Embryonic facial prominence (tissue), 1 donor: ENCODE data around the gene CPSF3.
"Not testable (repeated sequence)": the region's sequence is repeated elsewhere in the genome, so short reads cannot be mapped to it uniquely, and the experiment has no call there.

Source experiments
- DNase-seq: peaks from one replicate; pipeline ENCODE4 v3.0.0-alpha.2; 2016; ENCODE audit errors: extremely low spot score

The CPSF3 gene

GRCh38 chr2:9394816-9395215 lies 28.6 kb upstream of the CPSF3 start:
- no peak for DNase-seq

DNA sequence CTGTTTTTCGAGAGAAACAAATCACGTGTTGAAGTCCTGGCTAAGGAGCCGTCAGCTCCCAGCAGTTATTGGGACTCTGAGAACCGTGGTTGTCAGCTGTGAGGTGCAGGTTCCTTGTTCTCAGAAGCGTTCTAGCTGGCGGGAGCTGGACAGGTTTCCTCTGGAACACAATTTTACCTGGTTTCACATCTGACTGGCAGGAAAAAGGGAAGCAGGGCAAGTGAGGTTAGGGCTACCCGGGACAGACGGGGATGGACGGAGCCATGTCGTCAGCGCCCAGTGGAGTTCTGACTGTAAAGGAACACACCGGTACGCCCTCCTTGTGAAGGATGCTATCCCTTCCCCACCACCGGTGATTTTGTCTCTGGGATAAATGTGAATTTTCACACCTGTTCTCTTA lies 26.3 kb upstream of the CPSF3 start:
- DNase-seq = no peak

GRCh38 chr2:9398251-9398650 lies 25.2 kb upstream of the CPSF3 start:
- DNase-seq = not testable (repeated sequence)

GRCh38 chr2:9398881-9399780 lies 24.3 kb upstream of the CPSF3 start:
- no peak for DNase-seq

DNA sequence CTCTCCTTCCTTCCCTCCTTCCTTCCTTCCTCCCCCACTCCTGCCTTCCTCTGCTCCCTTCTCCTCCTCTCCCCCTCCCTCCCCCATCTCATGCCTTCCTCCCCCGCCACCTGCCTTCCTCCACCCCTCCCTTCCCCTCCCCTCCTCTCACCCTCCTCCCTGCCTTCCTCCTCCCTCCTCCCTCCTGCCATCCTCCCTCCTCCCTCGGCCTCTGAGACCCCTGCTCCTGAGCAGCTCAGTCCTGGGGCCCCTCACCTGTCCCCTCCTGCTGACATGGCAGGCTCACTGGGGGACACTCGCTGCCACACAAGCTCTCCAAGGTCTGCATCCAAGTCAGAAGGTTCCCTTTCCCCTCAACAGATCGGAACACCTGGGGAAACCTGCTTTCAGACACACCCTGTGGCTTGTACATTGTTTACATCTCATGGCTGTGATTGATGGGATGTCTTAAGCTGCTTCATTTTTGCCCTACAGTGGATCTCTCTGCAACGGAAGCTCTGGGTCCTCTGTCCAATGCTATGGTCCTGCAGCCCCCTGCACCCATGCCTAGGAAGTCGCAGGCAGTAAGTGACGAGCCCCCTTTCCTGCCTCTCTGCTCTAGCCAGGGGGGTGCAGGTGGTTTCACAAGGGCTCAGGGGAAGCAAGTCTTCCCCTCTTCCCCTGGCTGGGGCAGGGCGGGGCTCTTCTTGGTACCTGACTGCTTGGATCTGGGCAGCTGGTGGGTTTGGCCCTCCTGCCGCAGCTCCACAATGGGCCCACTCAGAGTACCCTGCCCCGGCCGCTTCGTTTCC lies 23.0 kb upstream of the CPSF3 start:
- DNase-seq = no peak

- no peak for DNase-seq
These were observed 22.4 kb upstream of the CPSF3 start for GRCh38 chr2:9401059-9401547.

GRCh38 chr2:9401646-9402371 lies 21.6 kb upstream of the CPSF3 start:
- no peak for DNase-seq

GRCh38 chr2:9403924-9404323 lies 19.5 kb upstream of the CPSF3 start:
- no peak for DNase-seq

- no peak for DNase-seq
These were observed 19.0 kb upstream of the CPSF3 start for GRCh38 chr2:9404451-9404850.

DNA sequence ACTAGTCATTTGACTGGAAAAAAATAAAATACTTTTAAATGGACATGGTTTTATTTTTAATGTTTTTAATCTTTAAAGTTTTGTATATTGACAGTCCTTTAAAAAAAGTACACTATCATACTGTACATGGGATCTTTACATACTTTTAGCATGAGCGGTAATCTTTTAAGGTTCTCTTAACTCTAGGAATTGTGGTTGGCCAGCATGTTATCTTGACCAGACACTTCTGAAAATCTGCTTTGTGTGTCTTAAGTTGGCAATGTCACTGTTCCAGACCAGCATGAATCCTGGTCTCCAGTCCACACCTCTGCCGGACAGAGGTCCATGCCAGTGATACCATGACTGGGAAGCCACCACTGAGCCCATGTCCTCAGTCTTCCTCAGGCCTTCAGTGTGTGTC lies 17.8 kb upstream of the CPSF3 start:
- DNase-seq = no peak

DNA sequence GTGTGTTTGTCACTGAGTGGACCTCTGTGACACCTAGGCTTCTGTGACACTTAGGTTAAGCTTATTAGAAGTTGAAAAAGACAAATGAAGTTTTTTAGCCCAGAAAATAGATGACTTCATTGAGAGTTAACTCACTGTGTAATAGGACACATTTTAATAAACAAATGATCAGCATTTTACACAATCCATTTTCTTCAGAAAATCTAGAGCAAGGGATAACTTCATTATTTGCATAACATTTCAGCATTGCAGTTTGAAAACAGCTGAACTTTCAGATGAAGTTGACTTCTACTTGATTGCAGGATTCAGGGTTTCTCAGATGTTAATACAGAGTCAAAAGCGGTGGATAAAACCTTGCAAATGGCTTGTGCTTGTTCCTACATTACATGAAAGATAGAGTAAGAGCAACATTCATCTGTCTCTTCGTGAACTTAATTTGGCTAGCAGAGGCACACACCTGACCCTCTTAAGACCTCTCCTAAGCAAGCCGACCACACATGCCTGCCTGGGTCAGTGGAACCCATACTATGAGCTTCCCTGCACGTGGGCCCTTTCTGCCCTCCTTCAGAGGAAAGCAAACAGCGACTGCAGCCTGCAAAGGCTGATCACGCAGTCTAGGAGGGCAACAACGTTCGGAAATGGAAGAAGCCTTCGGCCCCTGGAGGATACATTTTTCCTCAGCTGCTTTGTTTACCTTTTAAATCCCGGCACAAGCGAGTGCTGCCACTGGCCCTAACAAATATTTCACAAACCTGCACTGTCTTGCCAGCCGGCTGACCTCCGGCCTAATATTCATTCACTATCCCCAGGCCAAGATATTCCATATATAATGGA lies 16.7 kb upstream of the CPSF3 start:
- no peak for DNase-seq

DNA sequence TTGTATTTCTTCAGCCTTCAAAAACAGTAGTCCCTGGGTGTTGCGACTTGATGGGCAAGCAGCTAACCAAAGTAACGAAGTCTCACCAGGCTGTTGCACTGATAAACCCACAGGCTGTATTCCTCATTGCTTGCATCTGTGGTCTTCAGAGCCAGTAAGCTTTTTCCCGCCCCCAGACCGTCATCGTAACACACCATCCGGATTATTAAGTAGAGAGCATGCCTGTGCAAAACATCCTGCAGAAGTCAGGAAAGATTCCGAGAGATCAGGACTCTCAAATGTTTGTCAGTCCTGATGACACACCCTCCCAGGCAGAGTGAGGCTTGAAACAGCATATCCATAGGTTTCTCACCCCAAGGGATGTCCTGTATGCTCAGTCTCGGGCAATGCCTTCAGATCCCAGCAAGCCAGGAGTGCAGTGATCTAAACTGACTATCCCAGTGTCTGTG lies 16.1 kb upstream of the CPSF3 start:
- no peak for DNase-seq

DNA sequence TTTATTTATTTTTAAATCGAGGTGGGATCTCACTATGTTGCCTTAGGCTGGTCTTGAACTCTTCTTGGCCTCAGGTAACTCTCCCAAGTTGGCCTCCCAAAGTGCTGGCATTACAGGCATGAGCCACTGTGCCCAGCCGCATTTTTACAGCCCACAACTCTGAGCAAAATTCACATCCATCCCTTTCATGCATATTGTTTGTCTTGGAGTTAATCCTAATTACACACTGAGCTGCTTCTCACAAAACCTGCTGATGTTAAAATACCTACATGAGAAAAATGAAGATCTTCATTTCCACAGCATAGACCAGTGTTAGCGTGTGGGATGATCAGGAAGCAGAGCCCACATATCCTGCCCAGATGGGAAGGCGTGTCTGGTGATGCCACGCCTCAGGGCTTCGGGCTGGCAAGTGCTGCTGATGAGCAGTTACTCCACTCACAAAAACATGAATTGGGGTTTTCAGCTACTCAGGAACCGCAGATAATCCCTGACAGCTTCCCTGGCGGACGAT lies 14.8 kb upstream of the CPSF3 start:
- no peak for DNase-seq

DNA sequence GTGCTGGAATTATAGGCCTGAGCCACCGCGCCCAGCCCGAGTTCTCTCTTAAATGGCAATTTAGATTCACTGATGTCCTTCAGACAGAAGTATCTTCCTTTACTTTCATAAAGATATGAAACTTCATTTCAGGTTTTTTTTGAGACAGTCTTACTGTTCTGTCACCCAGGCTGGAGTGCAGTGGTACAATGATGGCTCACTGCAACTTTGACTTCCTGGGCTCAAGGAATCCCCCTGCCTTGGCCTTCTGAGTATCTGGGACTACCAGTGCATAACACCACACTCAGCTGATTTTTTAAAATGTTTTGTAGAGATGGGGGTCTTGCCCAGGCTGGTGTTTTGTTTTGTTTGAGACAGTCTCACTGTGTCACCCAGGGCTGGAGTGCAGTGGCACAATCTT lies 13.3 kb upstream of the CPSF3 start:
- no peak for DNase-seq

- DNase-seq = no peak
These were observed 10.7 kb upstream of the CPSF3 start for GRCh38 chr2:9412781-9413180.

DNA sequence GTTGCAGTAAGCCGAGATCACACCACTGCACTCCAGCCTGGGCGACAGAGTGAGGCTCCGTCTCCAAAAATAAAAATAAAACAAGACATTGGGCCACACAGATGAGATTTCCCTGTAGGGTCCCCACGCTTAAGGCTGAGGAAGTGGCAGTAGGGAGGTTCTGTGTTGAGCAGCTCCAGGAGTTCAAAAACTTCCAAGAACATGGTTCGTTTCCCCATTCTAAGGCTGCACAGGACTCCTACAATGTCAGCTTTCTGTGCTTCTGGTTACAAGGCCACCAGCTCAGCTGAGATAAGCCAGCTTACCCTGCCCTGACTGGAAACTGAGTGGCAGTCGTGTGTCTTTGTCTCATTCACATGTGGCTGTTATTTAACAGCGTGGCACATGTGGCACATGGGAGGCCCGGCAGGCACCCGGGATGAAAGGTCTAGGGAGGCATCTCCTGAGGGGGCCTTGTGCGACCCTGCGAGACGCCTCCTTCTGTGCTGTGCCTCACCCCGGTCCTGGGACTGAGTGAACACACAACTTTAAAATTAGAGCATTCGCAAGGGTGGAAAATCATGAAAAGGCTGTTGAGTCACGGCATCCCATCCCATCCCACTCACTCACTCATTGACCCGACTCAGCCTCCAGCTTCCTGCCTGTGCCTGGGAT lies 7.8 kb upstream of the CPSF3 start:
- DNase-seq = no peak

- DNase-seq = no peak
These were observed 7.0 kb upstream of the CPSF3 start for GRCh38 chr2:9416267-9416961.

- no peak for DNase-seq
These were observed 6.5 kb upstream of the CPSF3 start for GRCh38 chr2:9416962-9417316.

GRCh38 chr2:9417725-9418124 lies 5.7 kb upstream of the CPSF3 start:
- DNase-seq = no peak

- no peak for DNase-seq
These were observed 4.7 kb upstream of the CPSF3 start for GRCh38 chr2:9418746-9419145.
